RWPE2 (cell line): ENCODE measurements around the gene SAMD11.

Experiments
- ATAC-seq: fragments of 200-7000 bp; cut with Tn5 transposase; 3 replicates; pipeline ENCODE4 v1.9.1; 2021; ENCODE audit warnings: low read depth
- DNase-seq: peaks from one replicate; pipeline ENCODE4 v3.0.0-alpha.2; 2020; ENCODE audit warnings: low spot score
- H3K27ac ChIP-seq: fragments of 450-650 bp; 2 replicates; pipeline ENCODE4 v1.5.1; 2017; ENCODE audit warnings: mild to moderate bottlenecking; ENCODE audit not compliant: poor library complexity, severe bottlenecking
- H3K27me3 ChIP-seq: fragments of 250-450 bp; sonication (Bioruptor Pico); 2 replicates; pipeline ENCODE4 v1.5.1; 2021; ENCODE audit warnings: mild to moderate bottlenecking, moderate library complexity; ENCODE audit not compliant: insufficient read depth, poor library complexity, severe bottlenecking
- H3K36me3 ChIP-seq: fragments of 250-450 bp; sonication (Bioruptor Pico); 2 replicates; pipeline ENCODE4 v1.5.1; 2020; ENCODE audit warnings: low read depth, mild to moderate bottlenecking, moderate library complexity
- H3K4me1 ChIP-seq: fragments of 250-450 bp; sonication (Bioruptor Pico); 2 replicates; pipeline ENCODE4 v1.5.1; 2021; ENCODE audit warnings: mild to moderate bottlenecking, moderate library complexity; ENCODE audit not compliant: insufficient read depth, poor library complexity, severe bottlenecking
- H3K4me3 ChIP-seq: fragments of 250-450 bp; sonication (Bioruptor Pico); 2 replicates; pipeline ENCODE4 v1.5.1; 2021; ENCODE audit warnings: mild to moderate bottlenecking, moderate library complexity; ENCODE audit not compliant: severe bottlenecking
- H3K9me3 ChIP-seq: fragments of 250-450 bp; sonication (Bioruptor Pico); 2 replicates; pipeline ENCODE4 v1.5.1; 2021; ENCODE audit warnings: mild to moderate bottlenecking, moderate library complexity; ENCODE audit not compliant: severe bottlenecking
- CTCF ChIP-seq: fragments of 450-650 bp; IDR thresholded peaks from one replicate; pipeline ENCODE4 v1.5.1; 2017; ENCODE audit warnings: mild to moderate bottlenecking, moderate library complexity; ENCODE audit not compliant: poor library complexity, severe bottlenecking

The SAMD11 gene

GRCh38 chr1:910881-911721, 12.6 kb upstream of the SAMD11 start:
- H3K27ac ChIP-seq = no peak overlapping the region
- peak; percentile 71 for DNase-seq
- H3K27me3 ChIP-seq = peaks cover 24% of the 10 kb centered on the region
- H3K4me1 ChIP-seq = peaks cover 4% of the 10 kb centered on the region
- no peak for TF ChIP-seq CTCF
- no peak overlapping the region for H3K4me3 ChIP-seq
- H3K36me3 ChIP-seq = no peaks in the 10 kb centered on the region
- H3K9me3 ChIP-seq = no peaks in the 10 kb centered on the region
- ATAC-seq = peak; percentile 84

- H3K4me1 ChIP-seq = peaks cover under 1% of the 10 kb centered on the region
These were observed 11.6 kb upstream of the SAMD11 start for GRCh38 chr1:911875-912739.

GRCh38 chr1:912740-913301, 10.9 kb upstream of the SAMD11 start:
- H3K4me1 ChIP-seq = no peaks in the 10 kb centered on the region
- H3K27me3 ChIP-seq = peaks cover 41% of the 10 kb centered on the region
- H3K36me3 ChIP-seq = no peaks in the 10 kb centered on the region
- no peak for TF ChIP-seq CTCF
- ATAC-seq (0 out of 3 replicates have a peak, but pooled peaks have one; percentile 21), DNase-seq (peak; percentile 55)
- no peaks in the 10 kb centered on the region for H3K9me3 ChIP-seq
- no peak overlapping the region for H3K4me3 ChIP-seq
- H3K27ac ChIP-seq = no peak overlapping the region

More at GRCh38 chr1:911875-912739, 11.6 kb upstream of the SAMD11 start:
- no peak overlapping the region for H3K27ac ChIP-seq
- no peak overlapping the region for H3K4me3 ChIP-seq
- peaks cover 34% of the 10 kb centered on the region for H3K27me3 ChIP-seq
- H3K36me3 ChIP-seq = no peaks in the 10 kb centered on the region
- no peak for ATAC-seq
- no peaks in the 10 kb centered on the region for H3K9me3 ChIP-seq
- DNase-seq = peak; percentile 37
- TF ChIP-seq CTCF = no peak

GRCh38 chr1:913491-914130, 10.1 kb upstream of the SAMD11 start:
- Histone ChIP-seq H3K27ac (no peak overlapping the region), H3K4me1 (no peaks in the 10 kb centered on the region), H3K9me3 (no peaks in the 10 kb centered on the region), H3K27me3 (peaks cover 49% of the 10 kb centered on the region), H3K36me3 (no peaks in the 10 kb centered on the region), H3K4me3 (no peak overlapping the region)
- no peak for TF ChIP-seq CTCF
- DNase-seq (peak; percentile 54), ATAC-seq (no peak)
